NCI-H774 (cell line): ENCODE results near the gene SIM2.

ENCODE experiments used
- DNase-seq: peaks from one replicate; lab custom pipeline; 2025; lab: John Stamatoyannopoulos, UW

SIM2 gene

GRCh38 chr21:36738489-36739126, 39.7 kb downstream of the SIM2 start:
- DNase-seq, result no peak

- DNase-seq, result no peak
These were observed 42.6 kb downstream of the SIM2 start for GRCh38 chr21:36741506-36741905.

- DNase-seq, result no peak
These were observed 44.1 kb downstream of the SIM2 start for GRCh38 chr21:36743008-36743407.

GRCh38 chr21:36743446-36743845, 44.5 kb downstream of the SIM2 start:
- DNase-seq, result no peak

- DNase-seq, result no peak
These were observed 45.3 kb downstream of the SIM2 start for GRCh38 chr21:36744190-36744559.

DNA sequence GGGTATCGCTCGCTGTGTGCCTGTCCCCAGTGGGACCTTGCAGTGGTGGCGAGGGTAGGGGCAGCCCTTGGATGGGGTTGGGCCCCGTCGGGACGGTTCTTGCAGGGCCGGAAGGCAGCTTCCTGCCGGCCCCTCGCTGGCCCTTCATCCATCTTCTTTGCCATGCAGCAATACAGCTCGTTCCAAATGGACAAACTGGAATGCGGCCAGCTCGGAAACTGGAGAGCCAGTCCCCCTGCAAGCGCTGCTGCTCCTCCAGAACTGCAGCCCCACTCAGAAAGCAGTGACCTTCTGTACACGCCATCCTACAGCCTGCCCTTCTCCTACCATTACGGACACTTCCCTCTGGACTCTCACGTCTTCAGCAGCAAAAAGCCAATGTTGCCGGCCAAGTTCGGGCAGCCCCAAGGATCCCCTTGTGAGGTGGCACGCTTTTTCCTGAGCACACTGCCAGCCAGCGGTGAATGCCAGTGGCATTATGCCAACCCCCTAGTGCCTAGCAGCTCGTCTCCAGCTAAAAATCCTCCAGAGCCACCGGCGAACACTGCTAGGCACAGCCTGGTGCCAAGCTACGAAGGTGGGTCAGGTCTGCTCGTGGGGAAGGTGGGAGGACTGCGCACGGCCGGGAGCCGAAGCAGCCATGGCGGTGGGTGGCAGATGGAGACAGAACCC, 45.8 kb downstream of the SIM2 start:
- DNase-seq, result no peak

DNA sequence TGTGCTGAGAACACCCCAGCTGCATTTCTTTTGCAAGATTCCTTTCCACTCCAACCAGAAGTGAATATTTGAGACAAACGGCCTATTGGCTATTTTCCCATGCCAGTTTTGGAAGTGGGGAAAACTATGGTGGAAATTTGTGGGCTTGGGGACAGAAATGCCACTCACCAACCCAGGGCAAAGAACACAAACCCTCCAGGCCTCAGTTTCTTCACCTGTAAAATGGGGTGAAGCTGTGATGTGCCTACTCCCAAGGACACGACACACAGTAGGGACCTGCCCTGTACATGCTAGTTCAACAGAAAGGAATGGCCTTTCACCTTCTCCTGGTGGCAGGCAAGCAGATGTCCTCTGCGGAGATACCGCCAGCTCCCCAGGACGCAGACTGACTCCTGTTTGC, 46.5 kb downstream of the SIM2 start:
- DNase-seq, result no peak

GRCh38 chr21:36747041-36747814, 48.3 kb downstream of the SIM2 start:
- DNase-seq, result no peak

DNA sequence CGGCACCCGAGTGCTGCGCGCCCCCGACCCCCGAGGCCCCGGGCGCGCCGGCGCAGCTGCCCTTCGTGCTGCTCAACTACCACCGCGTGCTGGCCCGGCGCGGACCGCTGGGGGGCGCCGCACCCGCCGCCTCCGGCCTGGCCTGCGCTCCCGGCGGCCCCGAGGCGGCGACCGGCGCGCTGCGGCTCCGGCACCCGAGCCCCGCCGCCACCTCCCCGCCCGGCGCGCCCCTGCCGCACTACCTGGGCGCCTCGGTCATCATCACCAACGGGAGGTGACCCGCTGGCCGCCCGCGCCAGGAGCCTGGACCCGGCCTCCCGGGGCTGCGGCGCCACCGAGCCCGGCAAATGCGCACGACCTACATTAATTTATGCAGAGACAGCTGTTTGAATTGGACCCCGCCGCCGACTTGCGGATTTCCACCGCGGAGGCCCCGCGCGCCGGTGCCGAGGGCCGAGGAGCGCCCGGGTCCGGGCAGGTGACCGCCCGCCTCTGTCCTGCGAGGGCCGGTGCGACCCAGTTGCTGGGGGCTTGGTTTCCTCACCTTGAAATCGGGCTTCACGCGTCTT, 49.0 kb downstream of the SIM2 start:
- DNase-seq, result peak; percentile 35

DNA sequence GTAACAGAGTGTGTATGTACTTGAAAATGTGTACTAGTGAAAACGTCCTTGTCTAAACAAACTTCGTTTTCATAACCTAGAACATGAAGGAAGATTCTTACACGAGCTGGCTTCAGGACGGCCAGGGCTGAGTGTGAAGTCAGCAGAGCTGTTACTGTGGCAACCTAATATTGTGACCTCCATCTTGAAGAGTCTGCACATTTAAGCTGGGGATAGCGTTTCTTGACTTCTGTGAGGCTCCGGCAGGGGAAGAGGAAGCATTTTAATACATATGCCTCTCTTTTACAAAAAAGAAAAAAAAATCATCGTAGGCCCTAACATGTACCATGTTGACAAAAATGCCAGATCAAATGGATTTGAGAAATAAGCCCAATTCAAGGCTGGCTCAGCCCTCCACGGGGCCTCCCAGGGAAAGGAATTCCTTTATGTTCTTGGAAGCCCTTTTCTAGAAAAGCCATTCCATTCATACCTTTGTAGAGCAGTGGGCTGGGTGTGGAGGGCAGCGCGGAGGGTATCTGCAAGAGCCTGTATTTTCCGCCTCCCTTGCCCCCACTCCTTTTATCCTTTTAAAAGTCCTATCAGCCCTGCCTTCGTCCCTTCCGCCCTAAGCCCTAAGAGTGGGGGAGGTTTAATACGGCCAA, 51.1 kb downstream of the SIM2 start:
- no peak for DNase-seq

DNA sequence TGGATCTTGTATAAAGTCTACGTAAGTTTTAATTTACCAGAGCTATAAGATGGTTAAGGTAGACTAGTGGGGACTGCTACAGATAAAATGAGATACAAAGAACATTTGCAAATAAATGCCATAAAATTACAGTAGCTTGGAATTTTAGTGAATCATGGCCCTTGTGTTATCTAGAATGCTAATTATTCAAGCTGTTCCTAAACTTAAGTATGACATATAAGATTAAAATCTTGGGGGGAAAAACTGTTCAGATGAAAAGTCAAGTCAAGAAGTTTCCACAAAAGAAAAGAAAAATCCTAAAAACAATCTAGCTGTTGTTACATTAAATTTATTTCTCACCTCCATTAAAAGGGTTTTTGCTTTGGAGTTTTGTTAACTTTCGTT, 51.7 kb downstream of the SIM2 start:
- DNase-seq, result no peak

- DNase-seq, result no peak
These were observed 52.5 kb downstream of the SIM2 start for GRCh38 chr21:36751383-36751782.

GRCh38 chr21:36753556-36753955, 54.6 kb downstream of the SIM2 start:
- no peak for DNase-seq

GRCh38 chr21:36754241-36754898, 55.5 kb downstream of the SIM2 start:
- DNase-seq, result no peak

GRCh38 chr21:36756527-36756926, 57.6 kb downstream of the SIM2 start:
- DNase-seq, result no peak

DNA sequence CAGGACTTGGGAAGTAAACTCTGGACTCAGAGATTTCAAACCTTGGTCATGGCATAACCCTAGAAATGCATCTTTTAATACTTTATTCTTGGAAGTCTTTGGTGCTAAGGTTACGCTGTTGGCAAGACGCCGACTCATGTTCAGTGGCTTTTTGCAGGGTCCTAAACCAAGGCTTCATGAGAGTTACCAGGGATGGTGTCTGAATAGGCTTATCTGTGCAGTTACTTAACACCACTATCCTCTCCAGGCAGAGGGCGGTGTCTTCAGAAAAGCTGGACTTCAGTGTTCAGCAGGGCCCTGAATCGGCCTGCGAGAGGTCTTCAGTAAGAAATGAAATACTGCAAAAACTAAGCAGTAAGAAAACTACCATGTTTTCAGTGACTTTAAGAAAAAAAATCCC, 58.3 kb downstream of the SIM2 start:
- DNase-seq, result no peak

DNA sequence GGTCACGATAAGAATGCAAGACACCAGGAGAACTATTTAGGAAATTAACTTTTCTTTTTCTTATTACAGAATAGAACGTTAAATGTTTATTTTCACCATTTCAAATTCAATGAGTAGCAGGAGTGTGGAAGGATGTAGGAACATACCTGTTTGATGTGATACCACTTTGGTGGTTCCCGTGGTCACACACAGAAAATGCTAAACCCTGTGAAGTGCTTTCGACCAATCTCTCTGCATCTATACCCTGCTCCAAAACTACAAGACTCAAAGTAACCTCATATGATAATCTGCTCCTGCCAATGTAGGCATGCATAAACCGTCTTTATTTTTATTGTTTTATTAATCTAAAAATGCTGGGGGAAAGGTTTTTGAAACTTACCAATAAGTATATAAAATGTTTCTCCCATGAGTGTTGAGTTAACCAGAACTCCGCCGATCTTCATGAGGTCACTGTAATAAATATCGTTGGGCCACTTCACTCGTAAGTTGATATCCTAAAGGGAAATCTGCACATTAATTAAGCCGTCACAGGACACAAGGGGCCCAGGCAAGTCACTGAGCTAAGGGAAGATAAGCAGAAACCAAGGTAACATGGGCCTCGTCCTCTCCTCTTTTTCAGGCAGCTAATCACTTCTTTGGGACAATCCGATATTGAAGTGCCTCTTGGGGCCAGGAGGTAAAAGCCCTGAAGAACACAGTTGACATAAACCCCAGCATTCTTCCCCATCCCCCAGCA, 60.6 kb downstream of the SIM2 start:
- no peak for DNase-seq

DNA sequence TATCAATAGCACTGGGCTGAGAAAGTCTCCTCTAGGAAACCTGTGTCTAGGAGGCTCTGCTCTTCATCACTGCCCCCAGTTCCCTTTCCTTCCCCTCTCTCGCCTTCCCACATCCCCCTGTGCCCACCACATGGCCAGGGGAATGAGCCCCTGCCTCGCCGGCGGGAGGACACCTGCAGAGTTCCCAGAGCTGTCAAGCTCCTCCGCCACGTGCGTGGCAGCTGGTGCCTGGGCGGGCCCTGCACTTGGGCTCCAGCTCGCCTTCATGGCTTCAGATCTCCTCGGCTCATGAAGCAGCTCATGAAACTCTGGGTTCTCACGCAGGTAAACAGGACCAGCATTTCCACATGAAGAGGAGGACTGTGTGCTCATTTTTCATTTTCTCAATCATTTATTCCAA, 62.8 kb downstream of the SIM2 start:
- no peak for DNase-seq

DNA sequence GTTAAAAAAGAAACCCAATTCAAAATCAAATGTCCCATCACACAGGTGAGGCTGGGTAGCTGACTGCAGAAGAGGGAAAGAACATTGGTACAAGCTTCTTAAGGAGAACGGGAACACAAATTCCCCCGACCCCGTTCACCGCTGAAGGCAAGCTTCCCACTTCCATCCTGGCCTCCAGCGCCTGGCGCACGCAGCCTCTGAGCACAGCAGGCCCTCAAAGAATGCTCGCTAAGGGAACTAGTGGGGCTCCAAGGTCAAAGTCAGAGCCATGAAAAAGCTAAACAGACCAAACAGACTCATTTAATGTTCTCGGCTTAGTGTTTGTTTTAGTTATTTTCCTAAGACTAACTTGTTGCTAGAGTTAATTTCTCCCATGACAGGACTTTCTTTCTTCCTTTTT, 63.7 kb downstream of the SIM2 start:
- DNase-seq, result no peak

GRCh38 chr21:36763305-36763704, 64.4 kb downstream of the SIM2 start:
- DNase-seq, result no peak

- no peak for DNase-seq
These were observed 66.3 kb downstream of the SIM2 start for GRCh38 chr21:36765229-36765628.
